Mesothelial cell of epicardium (in vitro differentiated cells): Measurements from ENCODE around the gene GDF11. TPM values are rescaled to one million over a fixed set of nuclear protein-coding genes. Genes with fewer than 3 reads are reported as not detected.

Experiments
- DNase-seq, 2 experiments: peaks; one replicate each; pipeline ENCODE4 v3.0.0; 2021; ENCODE audit warnings: low spot score in 2 of 2; ENCODE audit not compliant: unreplicated experiment in 2 of 2
- H3K27ac Mint-ChIP-seq: 2 replicates; pipeline ENCODE4 v1.8.0; 2021; ENCODE audit warnings: mixed read lengths
- H3K27me3 Mint-ChIP-seq: 2 replicates; pipeline ENCODE4 v1.8.0; 2021; ENCODE audit warnings: low read depth, mixed read lengths
- H3K36me3 Mint-ChIP-seq: 2 replicates; pipeline ENCODE4 v1.8.0; 2021; ENCODE audit warnings: mixed read lengths
- H3K4me1 Mint-ChIP-seq: 2 replicates; pipeline ENCODE4 v1.8.0; 2021; ENCODE audit warnings: mixed read lengths
- H3K4me3 Mint-ChIP-seq: 2 replicates; pipeline ENCODE4 v1.8.0; 2021; ENCODE audit warnings: mild to moderate bottlenecking, moderate library complexity, mixed read lengths
- H3K9me3 Mint-ChIP-seq: 2 replicates; pipeline ENCODE4 v1.8.0; 2021; ENCODE audit warnings: mixed read lengths
- CTCF ChIP-seq: fragments of 200-600 bp; sonication (generic); IDR thresholded peaks from one replicate; pipeline ENCODE4 v1.5.0; 2021; ENCODE audit warnings: antibody characterized with exemption; ENCODE audit not compliant: unreplicated experiment
- total RNA-seq: library from RNA; stranded (reverse); gene quantifications from 3 replicates; pipeline ENCODE4 v1.2.1, GENCODE V29; 2021

The GDF11 gene
- total RNA-seq, 1 donor from 2014 or later = 18.1 TPM

- no peaks in the 10 kb centered on the region for H3K9me3 Mint-ChIP-seq
- H3K36me3 Mint-ChIP-seq = no peaks in the 10 kb centered on the region
- peaks cover 30% of the 10 kb centered on the region for H3K4me1 Mint-ChIP-seq
- DNase-seq = no peak
- no peaks in the 10 kb centered on the region for H3K27me3 Mint-ChIP-seq
- H3K27ac Mint-ChIP-seq = peak overlapping the region; percentile 91
- H3K4me3 Mint-ChIP-seq = peak overlapping the region; percentile 75
- no peak for TF ChIP-seq CTCF
Measured at GRCh38 chr12:55737581-55738122, 5.3 kb upstream of the GDF11 start.

DNA sequence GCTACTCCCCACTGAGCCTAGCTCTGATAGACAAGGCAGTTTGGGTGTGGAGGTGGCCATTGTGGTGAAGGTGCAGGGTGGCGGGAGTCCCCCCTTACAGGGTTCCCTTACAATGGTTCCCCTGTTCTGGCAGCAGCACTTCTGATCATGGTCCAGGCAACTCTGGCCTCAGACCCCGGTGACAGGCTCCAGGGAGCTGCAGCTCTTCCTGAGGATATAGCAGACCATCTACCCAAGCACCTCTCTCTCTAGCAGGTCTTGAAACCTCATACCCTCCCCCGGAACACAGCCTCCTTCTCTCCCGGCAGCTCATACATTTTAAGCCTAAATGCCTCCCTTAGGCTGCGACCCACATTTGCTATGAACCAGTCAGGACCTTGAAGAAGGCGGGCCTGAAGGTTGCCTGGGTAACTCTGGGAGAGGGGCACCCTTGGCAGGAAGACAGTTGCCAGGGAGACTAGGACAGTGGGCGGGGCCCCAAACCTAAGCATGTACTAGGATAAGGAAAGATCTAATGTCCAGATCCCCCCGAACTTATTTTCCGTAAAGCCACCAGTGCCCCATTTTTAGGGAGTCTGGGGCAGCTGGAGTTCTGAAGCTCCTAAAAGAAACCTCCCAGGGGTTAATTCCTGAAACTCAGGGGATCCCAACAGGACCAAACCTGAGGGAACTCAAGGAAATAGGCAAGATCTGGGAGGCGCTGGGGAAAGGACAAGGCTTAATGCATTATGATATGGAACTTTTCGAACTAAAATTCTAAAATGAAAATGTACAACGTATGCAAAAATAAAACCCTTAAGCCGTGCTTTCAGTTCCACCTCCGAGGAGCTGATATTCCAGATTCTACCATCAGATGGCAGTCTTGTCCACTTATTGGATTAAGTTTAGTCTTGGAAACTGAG, 4.5 kb upstream of the GDF11 start:
- no peaks in the 10 kb centered on the region for H3K9me3 Mint-ChIP-seq

GRCh38 chr12:55739025-55739378, 3.9 kb upstream of the GDF11 start:
- no peak for DNase-seq
- Mint-ChIP-seq H3K27ac (peak overlapping the region; percentile 91), H3K36me3 (no peaks in the 10 kb centered on the region), H3K4me1 (peaks cover 36% of the 10 kb centered on the region), H3K9me3 (no peaks in the 10 kb centered on the region), H3K4me3 (no peak overlapping the region), H3K27me3 (no peaks in the 10 kb centered on the region)
- TF ChIP-seq CTCF = peak; percentile 11

More for the DNA sequence above, 4.5 kb upstream of the GDF11 start:
- H3K27ac Mint-ChIP-seq = peak overlapping the region; percentile 91
- no peaks in the 10 kb centered on the region for H3K36me3 Mint-ChIP-seq
- peak; percentile 92 for TF ChIP-seq CTCF
- peak overlapping the region; percentile 75 for H3K4me3 Mint-ChIP-seq
- peaks cover 32% of the 10 kb centered on the region for H3K4me1 Mint-ChIP-seq
- no peaks in the 10 kb centered on the region for H3K27me3 Mint-ChIP-seq
- DNase-seq = peak in 1 of 2 experiments; percentile 72

- no peak for DNase-seq
- Mint-ChIP-seq H3K27me3 (no peaks in the 10 kb centered on the region), H3K4me3 (peak overlapping the region; percentile 85), H3K36me3 (no peaks in the 10 kb centered on the region), H3K27ac (peak overlapping the region; percentile 94), H3K9me3 (no peaks in the 10 kb centered on the region), H3K4me1 (peaks cover 52% of the 10 kb centered on the region)
- no peak for TF ChIP-seq CTCF
Measured at GRCh38 chr12:55741931-55742680, 816 bp upstream of the GDF11 start.

- H3K9me3 Mint-ChIP-seq = no peaks in the 10 kb centered on the region
- no peaks in the 10 kb centered on the region for H3K27me3 Mint-ChIP-seq
- H3K27ac Mint-ChIP-seq = peak overlapping the region; percentile 57
- peak in 1 of 2 experiments; percentile 63 for DNase-seq
- TF ChIP-seq CTCF = no peak
- H3K4me3 Mint-ChIP-seq = peak overlapping the region; percentile 90
- H3K4me1 Mint-ChIP-seq = peaks cover 40% of the 10 kb centered on the region
- H3K36me3 Mint-ChIP-seq = no peaks in the 10 kb centered on the region
Measured at GRCh38 chr12:55743406-55744339, 751 bp downstream of the GDF11 start.
